Germinal center (tissue), 1 donor: ENCODE measurements around the gene UBE2E2.
"Not testable (repeated sequence)": the region's sequence is repeated elsewhere in the genome, so short reads cannot be mapped to it uniquely, and the experiment has no call there.

Source experiments
- DNase-seq: peaks from one replicate; pipeline ENCODE4 v3.0.0; 2012; ENCODE audit warnings: mixed read lengths, low spot score

The UBE2E2 gene

GRCh38 chr3:23202921-23203707 is at the start of gene UBE2E2:
Gene UBE2E2 (plus strand): TSS chr3:23203327.
- peak; percentile 93 for DNase-seq

- DNase-seq, result no peak
Observed at GRCh38 chr3:23153436-23153835, 49.7 kb upstream of the UBE2E2 start.

- no peak for DNase-seq
Observed at GRCh38 chr3:23157331-23157730, 45.8 kb upstream of the UBE2E2 start.

- no peak for DNase-seq
Observed at GRCh38 chr3:23159929-23160328, 43.2 kb upstream of the UBE2E2 start.

- DNase-seq, result no peak
Observed at GRCh38 chr3:23161308-23161707, 41.8 kb upstream of the UBE2E2 start.

- peak; percentile 38 for DNase-seq
Observed at GRCh38 chr3:23161896-23162570, 41.1 kb upstream of the UBE2E2 start.

GRCh38 chr3:23162934-23163333 is 40.2 kb upstream of the UBE2E2 start:
- DNase-seq, result peak; percentile 69

- DNase-seq, result no peak
Observed at GRCh38 chr3:23164746-23165145, 38.4 kb upstream of the UBE2E2 start.

GRCh38 chr3:23165571-23165970 is 37.6 kb upstream of the UBE2E2 start:
- DNase-seq, result no peak

- DNase-seq, result no peak
Observed at GRCh38 chr3:23166276-23166675, 36.9 kb upstream of the UBE2E2 start.

GRCh38 chr3:23166845-23167244 is 36.3 kb upstream of the UBE2E2 start:
- DNase-seq, result no peak

- no peak for DNase-seq
Observed at GRCh38 chr3:23169551-23169950, 33.6 kb upstream of the UBE2E2 start.

GRCh38 chr3:23170291-23170690 is 32.8 kb upstream of the UBE2E2 start:
- no peak for DNase-seq

- no peak for DNase-seq
Observed at GRCh38 chr3:23172059-23172458, 31.1 kb upstream of the UBE2E2 start.

GRCh38 chr3:23174426-23175039 is 28.6 kb upstream of the UBE2E2 start:
- DNase-seq, result no peak

GRCh38 chr3:23175341-23176083 is 27.6 kb upstream of the UBE2E2 start:
- no peak for DNase-seq

- DNase-seq, result not testable (repeated sequence)
Observed at GRCh38 chr3:23176839-23177238, 26.3 kb upstream of the UBE2E2 start.

GRCh38 chr3:23182996-23183513 is 20.1 kb upstream of the UBE2E2 start:
- no peak for DNase-seq

GRCh38 chr3:23183731-23184130 is 19.4 kb upstream of the UBE2E2 start:
- no peak for DNase-seq

- DNase-seq, result no peak
Observed at GRCh38 chr3:23185861-23186260, 17.3 kb upstream of the UBE2E2 start.

GRCh38 chr3:23189187-23189586 is 13.9 kb upstream of the UBE2E2 start:
- DNase-seq, result no peak

- DNase-seq, result no peak
Observed at GRCh38 chr3:23192816-23193215, 10.3 kb upstream of the UBE2E2 start.
